ENCODE measurements around the gene SCUBE2. TPM values are rescaled to one million over a fixed set of nuclear protein-coding genes. Genes with fewer than 3 reads are reported as not detected.

Gene SCUBE2
- total RNA-seq, 1 experiment from 2014 or later, result 0.18 TPM

GRCh38 chr11:9069862-9070470, 21.4 kb downstream of the SCUBE2 start:
- CTCF ChIA-PET, result interaction anchor here (0.5 kb wide), 1 partner anchor 154 kb away, joined by 6 read pairs; no protein-coding TSS in a partner anchor
- no peaks in the 10 kb centered on the region for H3K9me3 ChIP-seq (ENCODE audit: low read length)
- BruUV-seq (replicated peaks), result no TSS peak

DNA sequence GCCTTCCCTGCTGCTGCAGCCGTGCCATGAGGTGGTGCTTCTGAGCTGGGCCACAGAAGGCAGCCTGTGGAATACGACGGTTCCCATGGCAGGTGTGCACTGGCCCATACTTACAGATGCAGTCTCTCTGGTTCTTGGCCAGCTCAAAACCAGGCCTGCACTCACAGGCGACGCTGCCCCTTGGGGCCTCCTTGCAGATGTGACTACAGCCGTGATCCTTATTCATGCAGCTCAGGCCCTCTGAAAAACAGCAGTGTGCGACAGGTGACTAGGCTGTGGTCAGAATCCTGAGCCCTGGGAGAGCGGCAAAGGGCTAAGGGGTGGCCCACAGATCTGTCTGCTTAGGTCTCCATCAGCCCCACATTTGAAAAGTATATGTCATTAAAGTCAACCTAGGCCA, 22.1 kb downstream of the SCUBE2 start:
- TF ChIP-seq EZH2phosphoT487 (IDR thresholded peaks at IDR 0.05; ENCODE audit: borderline replicate concordance, low read length) (no peak), EZH2 (IDR thresholded peaks at IDR 0.05; ENCODE audit: low read length, unreplicated experiment) (no peak)
- TF ChIP-seq, protein P1, sequence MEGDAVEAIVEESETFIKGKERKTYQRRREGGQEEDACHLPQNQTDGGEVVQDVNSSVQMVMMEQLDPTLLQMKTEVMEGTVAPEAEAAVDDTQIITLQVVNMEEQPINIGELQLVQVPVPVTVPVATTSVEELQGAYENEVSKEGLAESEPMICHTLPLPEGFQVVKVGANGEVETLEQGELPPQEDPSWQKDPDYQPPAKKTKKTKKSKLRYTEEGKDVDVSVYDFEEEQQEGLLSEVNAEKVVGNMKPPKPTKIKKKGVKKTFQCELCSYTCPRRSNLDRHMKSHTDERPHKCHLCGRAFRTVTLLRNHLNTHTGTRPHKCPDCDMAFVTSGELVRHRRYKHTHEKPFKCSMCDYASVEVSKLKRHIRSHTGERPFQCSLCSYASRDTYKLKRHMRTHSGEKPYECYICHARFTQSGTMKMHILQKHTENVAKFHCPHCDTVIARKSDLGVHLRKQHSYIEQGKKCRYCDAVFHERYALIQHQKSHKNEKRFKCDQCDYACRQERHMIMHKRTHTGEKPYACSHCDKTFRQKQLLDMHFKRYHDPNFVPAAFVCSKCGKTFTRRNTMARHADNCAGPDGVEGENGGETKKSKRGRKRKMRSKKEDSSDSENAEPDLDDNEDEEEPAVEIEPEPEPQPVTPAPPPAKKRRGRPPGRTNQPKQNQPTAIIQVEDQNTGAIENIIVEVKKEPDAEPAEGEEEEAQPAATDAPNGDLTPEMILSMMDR (conservative IDR thresholded peaks at IDR 0.05; ENCODE audit: low read depth, low read length), result no peak
- intact Hi-C loops (cut with micrococcal nuclease), result no loop called here
- no TSS peak for BruUV-seq (replicated peaks)
- no peaks in the 10 kb centered on the region for H3K36me3 ChIP-seq (ENCODE audit: low read depth, low read length)
- no peaks in the 10 kb centered on the region for H3K79me2 ChIP-seq (ENCODE audit: low read length)
- no peaks in the 10 kb centered on the region for H3K9me3 ChIP-seq (ENCODE audit: low read length)
- DNase-seq, result no peak
- no peak overlapping the region for H3K27ac ChIP-seq (ENCODE audit: low read length)
- no peak for ATAC-seq
- POLR2A ChIA-PET (ENCODE audit: unreplicated experiment), result no interaction called here
- no peaks in the 10 kb centered on the region for H3K4me1 ChIP-seq (ENCODE audit: insufficient read depth, low read length)
- H3K9me2 ChIP-seq (replicated peaks; ENCODE audit: low read length), result no peaks in the 10 kb centered on the region
- no peak overlapping the region for H3K4me3 ChIP-seq (ENCODE audit: low read length)
- H3K9ac ChIP-seq (ENCODE audit: low read length), result no peak overlapping the region
- CTCF ChIA-PET, result no interaction called here
- no peak overlapping the region for H3K4me2 ChIP-seq (ENCODE audit: low read length)
- no peak overlapping the region for H2AFZ ChIP-seq (ENCODE audit: low read length)
- H3K27me3 ChIP-seq (ENCODE audit: low read length), result no peaks in the 10 kb centered on the region
- no peaks in the 10 kb centered on the region for H3F3A ChIP-seq (ENCODE audit: low read length, unreplicated experiment)
- no peaks in the 10 kb centered on the region for H4K20me1 ChIP-seq (ENCODE audit: low read length)

More at GRCh38 chr11:9069862-9070470, 21.4 kb downstream of the SCUBE2 start:
- no peaks in the 10 kb centered on the region for H3K36me3 ChIP-seq (ENCODE audit: low read depth, low read length)
- POLR2A ChIA-PET (ENCODE audit: unreplicated experiment), result no interaction called here
- H3K27ac ChIP-seq (ENCODE audit: low read length), result no peak overlapping the region
- intact Hi-C loops (cut with micrococcal nuclease), result no loop called here
- no peaks in the 10 kb centered on the region for H4K20me1 ChIP-seq (ENCODE audit: low read length)
- TF ChIP-seq EZH2 (IDR thresholded peaks at IDR 0.05; ENCODE audit: low read length, unreplicated experiment) (no peak), EZH2phosphoT487 (IDR thresholded peaks at IDR 0.05; ENCODE audit: borderline replicate concordance, low read length) (no peak)
- TF ChIP-seq, protein P1 (conservative IDR thresholded peaks at IDR 0.05; ENCODE audit: low read depth, low read length), result no peak
- DNase-seq (no peak), ATAC-seq (no peak)
- no peak overlapping the region for H3K9ac ChIP-seq (ENCODE audit: low read length)
- no peak overlapping the region for H3K4me3 ChIP-seq (ENCODE audit: low read length)
- no peaks in the 10 kb centered on the region for H3K9me2 ChIP-seq (replicated peaks; ENCODE audit: low read length)
- H3F3A ChIP-seq (ENCODE audit: low read length, unreplicated experiment), result no peaks in the 10 kb centered on the region
- no peak overlapping the region for H2AFZ ChIP-seq (ENCODE audit: low read length)
- H3K4me2 ChIP-seq (ENCODE audit: low read length), result no peak overlapping the region
- no peaks in the 10 kb centered on the region for H3K4me1 ChIP-seq (ENCODE audit: insufficient read depth, low read length)
- no peaks in the 10 kb centered on the region for H3K79me2 ChIP-seq (ENCODE audit: low read length)
- H3K27me3 ChIP-seq (ENCODE audit: low read length), result no peaks in the 10 kb centered on the region

GRCh38 chr11:9066433-9066925, 24.9 kb downstream of the SCUBE2 start:
- Histone ChIP-seq H3K9ac (ENCODE audit: low read length) (no peak overlapping the region), H3K36me3 (ENCODE audit: low read depth, low read length) (no peaks in the 10 kb centered on the region), H3K4me2 (ENCODE audit: low read length) (no peak overlapping the region), H3K27me3 (ENCODE audit: low read length) (no peaks in the 10 kb centered on the region), H3K4me1 (ENCODE audit: insufficient read depth, low read length) (no peaks in the 10 kb centered on the region), H3K9me3 (ENCODE audit: low read length) (no peaks in the 10 kb centered on the region), H3K79me2 (ENCODE audit: low read length) (no peaks in the 10 kb centered on the region), H2AFZ (ENCODE audit: low read length) (no peak overlapping the region), H3K27ac (ENCODE audit: low read length) (no peak overlapping the region), H3K4me3 (ENCODE audit: low read length) (no peak overlapping the region), H3F3A (ENCODE audit: low read length, unreplicated experiment) (no peaks in the 10 kb centered on the region), H4K20me1 (ENCODE audit: low read length) (no peaks in the 10 kb centered on the region), H3K9me2 (replicated peaks; ENCODE audit: low read length) (no peaks in the 10 kb centered on the region)
- intact Hi-C loops (cut with micrococcal nuclease), result no loop called here
- ChIA-PET CTCF (no interaction called here), POLR2A (ENCODE audit: unreplicated experiment) (no interaction called here)
- no peak for DNase-seq
- no peak for TF ChIP-seq EZH2 (IDR thresholded peaks at IDR 0.05; ENCODE audit: low read length, unreplicated experiment)
- TF ChIP-seq, protein P1 (conservative IDR thresholded peaks at IDR 0.05; ENCODE audit: low read depth, low read length), result no peak
- ATAC-seq, result no peak
- BruUV-seq (replicated peaks), result no TSS peak

Data from PC-3 (cell line).